ENCODE measurements around the gene SYVN1.
A peak's percentile ranks its signal among the peaks of the same experiment; 100 is the strongest.

The SYVN1 gene

GRCh38 chr11:65113361-65113756 lies 21.0 kb downstream of the SYVN1 start:
- peaks cover 38 to 54% of the 10 kb centered on the region in 2 experiments for H3K36me3 ChIP-seq (ENCODE audit: control insufficient read depth in 1 of 2, insufficient read depth in 2 of 2, low read depth in 1 of 2, low read length in 2 of 2)
- no peak overlapping the region for H3K14ac ChIP-seq (ENCODE audit: low read length in 2 of 2)
- peaks cover 46% of the 10 kb centered on the region for H3K4me1 ChIP-seq (ENCODE audit: control insufficient read depth, insufficient read depth, low read depth, low read length)
- H3K27ac ChIP-seq (ENCODE audit: low read length, poor library complexity, severe bottlenecking): peak overlapping the region; percentile 87
- DNase-seq: no peak
- peak overlapping the region in 1 of 2 experiments; percentile 66 for H3K23ac ChIP-seq (ENCODE audit: low read length in 2 of 2)
- H3K27me3 ChIP-seq (ENCODE audit: control insufficient read depth in 1 of 2, insufficient read depth in 1 of 2, low read length in 2 of 2): no peaks in the 10 kb centered on the region
- H3K79me1 ChIP-seq (replicated peaks; ENCODE audit: low read length, poor library complexity, severe bottlenecking): peaks cover 29% of the 10 kb centered on the region
- H2BK12ac ChIP-seq (ENCODE audit: low read length in 2 of 2): no peak overlapping the region
- H3K4me2 ChIP-seq (ENCODE audit: low read length, poor library complexity, severe bottlenecking): peak overlapping the region; percentile 92
- no peak overlapping the region for H2AFZ ChIP-seq (ENCODE audit: low read depth, low read length)
- no peak overlapping the region for H4K91ac ChIP-seq (ENCODE audit: low read length)
- H2AK5ac ChIP-seq (ENCODE audit: low read length, severe bottlenecking): peak overlapping the region; percentile 56
- peak overlapping the region; percentile 80 for H4K8ac ChIP-seq (ENCODE audit: low read length)
- H3K18ac ChIP-seq (ENCODE audit: low read depth in 1 of 2, low read length in 2 of 2): peak overlapping the region in 1 of 2 experiments; percentile 42
- peak overlapping the region; percentile 59 to 71 for H3K4me3 ChIP-seq (ENCODE audit: insufficient read depth in 1 of 2, low read depth in 1 of 2, low read length in 2 of 2)
- 53% methylated on average over 7 of the region's 14 CpGs for WGBS
- H3K9me3 ChIP-seq (ENCODE audit: control insufficient read depth, low read length): no peaks in the 10 kb centered on the region
- H2BK5ac ChIP-seq (ENCODE audit: low read depth, low read length, poor library complexity, severe bottlenecking): peak overlapping the region; percentile 33
- peak overlapping the region; percentile 77 for H3K9ac ChIP-seq (ENCODE audit: low read length)
- H3K4ac ChIP-seq (ENCODE audit: low read depth in 1 of 2, low read length in 2 of 2): peak overlapping the region; percentile 1 to 35
- no peak overlapping the region for H2BK15ac ChIP-seq (ENCODE audit: low read depth, poor library complexity, severe bottlenecking)
- no peak overlapping the region for H2BK120ac ChIP-seq (ENCODE audit: low read depth, low read length)

- no peaks in the 10 kb centered on the region for H3K9me3 ChIP-seq (ENCODE audit: control insufficient read depth, low read length)
- H3K14ac ChIP-seq (ENCODE audit: low read length in 2 of 2): peak overlapping the region in 1 of 2 experiments; percentile 64
- peak overlapping the region; percentile 1 to 76 for H3K4ac ChIP-seq (ENCODE audit: low read depth in 1 of 2, low read length in 2 of 2)
- peak overlapping the region; percentile 33 for H2BK5ac ChIP-seq (ENCODE audit: low read depth, low read length, poor library complexity, severe bottlenecking)
- H2AFZ ChIP-seq (ENCODE audit: low read depth, low read length): peak overlapping the region; percentile 72
- peak overlapping the region in 1 of 2 experiments; percentile 93 for H2BK12ac ChIP-seq (ENCODE audit: low read length in 2 of 2)
- H3K27ac ChIP-seq (ENCODE audit: low read length, poor library complexity, severe bottlenecking): peak overlapping the region; percentile 87
- peak overlapping the region; percentile 80 for H4K8ac ChIP-seq (ENCODE audit: low read length)
- peak overlapping the region in 1 of 2 experiments; percentile 66 for H3K23ac ChIP-seq (ENCODE audit: low read length in 2 of 2)
- H3K4me3 ChIP-seq (ENCODE audit: insufficient read depth in 1 of 2, low read depth in 1 of 2, low read length in 2 of 2): peak overlapping the region; percentile 59 to 71
- no peak overlapping the region for H2BK120ac ChIP-seq (ENCODE audit: low read depth, low read length)
- peak overlapping the region; percentile 64 for H4K91ac ChIP-seq (ENCODE audit: low read length)
- WGBS: 1% methylated on average over 47 of the region's 57 CpGs
- H2BK15ac ChIP-seq (ENCODE audit: low read depth, poor library complexity, severe bottlenecking): no peak overlapping the region
- H2AK5ac ChIP-seq (ENCODE audit: low read length, severe bottlenecking): peak overlapping the region; percentile 56
- H3K9ac ChIP-seq (ENCODE audit: low read length): peak overlapping the region; percentile 77
- H3K79me1 ChIP-seq (replicated peaks; ENCODE audit: low read length, poor library complexity, severe bottlenecking): peaks cover 34% of the 10 kb centered on the region
- peak; percentile 54 for DNase-seq
- H3K4me1 ChIP-seq (ENCODE audit: control insufficient read depth, insufficient read depth, low read depth, low read length): peaks cover 46% of the 10 kb centered on the region
- H3K36me3 ChIP-seq (ENCODE audit: control insufficient read depth in 1 of 2, insufficient read depth in 2 of 2, low read depth in 1 of 2, low read length in 2 of 2): peaks cover 32 to 55% of the 10 kb centered on the region in 2 experiments
- H3K27me3 ChIP-seq (ENCODE audit: control insufficient read depth in 1 of 2, insufficient read depth in 1 of 2, low read length in 2 of 2): no peaks in the 10 kb centered on the region
- peak overlapping the region; percentile 92 for H3K4me2 ChIP-seq (ENCODE audit: low read length, poor library complexity, severe bottlenecking)
- H3K18ac ChIP-seq (ENCODE audit: low read depth in 1 of 2, low read length in 2 of 2): peak overlapping the region; percentile 65 to 81
Measured at GRCh38 chr11:65112546-65113360, 21.6 kb downstream of the SYVN1 start.

DNA sequence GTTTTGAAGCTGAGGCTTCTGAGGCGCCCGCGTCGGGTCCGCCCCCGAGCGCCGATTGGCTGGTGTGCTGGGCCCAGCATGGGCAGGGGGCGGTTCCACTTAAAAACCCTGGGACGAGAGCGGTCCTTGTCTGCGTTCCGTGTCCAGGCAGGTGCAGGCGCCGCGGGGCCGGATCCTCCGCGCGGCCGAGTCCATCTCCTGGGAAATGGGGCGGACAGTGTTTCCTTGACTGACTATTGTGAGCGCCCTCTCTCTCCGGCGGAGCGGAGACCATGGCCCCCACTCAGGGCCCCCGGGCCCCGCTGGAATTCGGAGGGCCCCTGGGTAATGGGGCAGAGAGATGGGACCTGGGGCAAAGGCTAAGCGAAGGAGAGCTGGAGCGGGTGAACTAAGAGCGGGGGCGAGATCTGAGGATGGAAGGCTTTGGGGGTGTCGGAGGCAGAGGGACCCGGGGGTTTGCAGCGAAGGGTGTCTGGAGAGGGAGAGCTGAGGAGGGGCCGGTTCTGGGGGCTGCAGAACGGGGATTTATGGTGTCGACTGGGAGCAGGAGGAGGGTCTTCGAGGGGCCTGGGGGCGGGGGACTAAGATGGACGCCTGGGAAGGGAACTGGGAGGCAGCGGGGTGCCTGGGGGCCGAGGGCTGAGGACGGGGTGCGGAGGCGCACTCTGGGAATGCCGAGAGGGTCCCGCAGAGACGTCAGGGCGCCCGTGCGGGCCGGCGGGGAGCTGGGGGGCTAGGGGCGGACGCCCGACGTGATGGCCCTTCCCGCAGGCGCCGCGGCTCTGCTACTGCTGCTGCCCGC lies 22.4 kb downstream of the SYVN1 start, which contains the start of gene TM7SF2:
TSS of gene TM7SF2 (plus strand) at position 129 of the 802 bp plus-strand sequence. CDS start at position 273, 144 bp downstream.
- H2AK5ac ChIP-seq (ENCODE audit: low read length, severe bottlenecking): peak within 1 kb of the TSS; percentile 27
- under 1% methylated on average over 55 of the region's 64 CpGs for WGBS
- no peak within 1 kb of the TSS for H3K23ac ChIP-seq (ENCODE audit: low read length in 2 of 2)
- DNase-seq: peak; percentile 94
- H2BK15ac ChIP-seq (ENCODE audit: low read depth, poor library complexity, severe bottlenecking): no peak within 1 kb of the TSS
- H2AFZ ChIP-seq (ENCODE audit: low read depth, low read length): peak within 1 kb of the TSS; percentile 72
- H3K14ac ChIP-seq (ENCODE audit: low read length in 2 of 2): peak within 1 kb of the TSS in 1 of 2 experiments; percentile 64
- H2BK120ac ChIP-seq (ENCODE audit: low read depth, low read length): no peak within 1 kb of the TSS
- H3K36me3 ChIP-seq (ENCODE audit: control insufficient read depth in 1 of 2, insufficient read depth in 2 of 2, low read depth in 1 of 2, low read length in 2 of 2): peaks cover 32 to 63% of the 10 kb centered on the region in 2 experiments
- H3K18ac ChIP-seq (ENCODE audit: low read depth in 1 of 2, low read length in 2 of 2): peak within 1 kb of the TSS; percentile 9 to 81
- H3K4ac ChIP-seq (ENCODE audit: low read depth in 1 of 2, low read length in 2 of 2): peak within 1 kb of the TSS in 1 of 2 experiments; percentile 76
- H4K91ac ChIP-seq (ENCODE audit: low read length): peak within 1 kb of the TSS; percentile 56
- H4K8ac ChIP-seq (ENCODE audit: low read length): peak within 1 kb of the TSS; percentile 69
- no peaks in the 10 kb centered on the region for H3K27me3 ChIP-seq (ENCODE audit: control insufficient read depth in 1 of 2, insufficient read depth in 1 of 2, low read length in 2 of 2)
- H3K4me2 ChIP-seq (ENCODE audit: low read length, poor library complexity, severe bottlenecking): peak within 1 kb of the TSS; percentile 92
- H3K9me3 ChIP-seq (ENCODE audit: control insufficient read depth, low read length): no peaks in the 10 kb centered on the region
- H3K9ac ChIP-seq (ENCODE audit: low read length): peak within 1 kb of the TSS; percentile 77
- peak within 1 kb of the TSS; percentile 42 for H3K27ac ChIP-seq (ENCODE audit: low read length, poor library complexity, severe bottlenecking)
- peak within 1 kb of the TSS; percentile 48 for H2BK5ac ChIP-seq (ENCODE audit: low read depth, low read length, poor library complexity, severe bottlenecking)
- peaks cover 42% of the 10 kb centered on the region for H3K79me1 ChIP-seq (replicated peaks; ENCODE audit: low read length, poor library complexity, severe bottlenecking)
- H2BK12ac ChIP-seq (ENCODE audit: low read length in 2 of 2): peak within 1 kb of the TSS in 1 of 2 experiments; percentile 47
- H3K4me3 ChIP-seq (ENCODE audit: insufficient read depth in 1 of 2, low read depth in 1 of 2, low read length in 2 of 2): peak within 1 kb of the TSS; percentile 59 to 71
- peaks cover 48% of the 10 kb centered on the region for H3K4me1 ChIP-seq (ENCODE audit: control insufficient read depth, insufficient read depth, low read depth, low read length)
